Endothelial cell (in vitro differentiated cells): ENCODE data around the gene GRIK3. TPM values are rescaled to one million over a fixed set of nuclear protein-coding genes. Genes with fewer than 3 reads are reported as not detected.

Experiments
- DNase-seq: peaks from one replicate; pipeline ENCODE4 v3.0.0; 2021; ENCODE audit warnings: low spot score
- H3K27ac Mint-ChIP-seq: one replicate; pipeline ENCODE4 v1.8.0; 2021; ENCODE audit warnings: mixed read lengths, inconsistent platforms; ENCODE audit not compliant: unreplicated experiment
- H3K27me3 Mint-ChIP-seq: one replicate; pipeline ENCODE4 v1.8.0; 2021; ENCODE audit warnings: mild to moderate bottlenecking, moderate library complexity, mixed read lengths, inconsistent platforms; ENCODE audit not compliant: unreplicated experiment
- H3K36me3 Mint-ChIP-seq: one replicate; pipeline ENCODE4 v1.8.0; 2021; ENCODE audit warnings: mild to moderate bottlenecking, low read depth, mixed read lengths, inconsistent platforms; ENCODE audit not compliant: unreplicated experiment
- H3K4me1 Mint-ChIP-seq: one replicate; pipeline ENCODE4 v1.8.0; 2021; ENCODE audit warnings: mild to moderate bottlenecking, mixed read lengths, inconsistent platforms; ENCODE audit not compliant: unreplicated experiment
- H3K4me3 Mint-ChIP-seq: one replicate; pipeline ENCODE4 v1.8.0; 2021; ENCODE audit warnings: mild to moderate bottlenecking, mixed read lengths, inconsistent platforms; ENCODE audit not compliant: unreplicated experiment
- H3K9me3 Mint-ChIP-seq: one replicate; pipeline ENCODE4 v1.8.0; 2021; ENCODE audit warnings: mixed read lengths, inconsistent platforms; ENCODE audit not compliant: unreplicated experiment
- total RNA-seq: library from RNA; stranded (reverse); fragmentation: NEBNext Ultra II Directional; extraction: Animal tissue kit (Norgen Biotek cat#: 25700); gene quantifications from one replicate; pipeline ENCODE4 v1.2.1, GENCODE V29; 2021; ENCODE audit not compliant: unreplicated experiment
- TF ChIP-seq, protein P1 (sequence below): fragments of 200-600 bp; sonication (generic); IDR thresholded peaks from one replicate; pipeline ENCODE4 v1.5.0; 2021; ENCODE audit warnings: antibody characterized with exemption; ENCODE audit not compliant: unreplicated experiment

The GRIK3 gene
- total RNA-seq, 1 donor from 2014 or later, result 0.05 TPM

DNA sequence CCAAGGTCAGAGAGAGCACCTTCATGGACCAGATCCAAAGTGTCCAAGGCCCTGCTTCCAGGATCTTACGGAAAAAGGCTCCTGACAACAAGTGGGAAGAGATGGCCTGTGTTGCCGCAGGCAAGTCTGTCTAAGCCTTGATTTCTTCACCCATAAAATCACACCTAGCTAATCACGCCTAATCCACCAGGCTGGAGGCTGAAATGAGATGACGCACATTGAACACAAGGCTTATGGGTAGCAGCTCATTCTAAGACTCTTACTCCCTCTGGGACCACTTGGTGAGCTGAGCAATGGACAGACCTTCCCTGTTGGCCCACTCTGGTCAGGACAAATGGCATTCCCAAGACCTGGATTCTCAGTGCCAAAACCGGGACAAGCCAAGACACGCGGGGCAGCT is 38.2 kb downstream of the GRIK3 start:
- Mint-ChIP-seq H3K27me3 (peaks cover 5% of the 10 kb centered on the region), H3K36me3 (no peaks in the 10 kb centered on the region), H3K4me1 (no peaks in the 10 kb centered on the region), H3K27ac (no peak overlapping the region), H3K9me3 (no peaks in the 10 kb centered on the region), H3K4me3 (no peak overlapping the region)
- DNase-seq, result no peak
- TF ChIP-seq, protein P1, sequence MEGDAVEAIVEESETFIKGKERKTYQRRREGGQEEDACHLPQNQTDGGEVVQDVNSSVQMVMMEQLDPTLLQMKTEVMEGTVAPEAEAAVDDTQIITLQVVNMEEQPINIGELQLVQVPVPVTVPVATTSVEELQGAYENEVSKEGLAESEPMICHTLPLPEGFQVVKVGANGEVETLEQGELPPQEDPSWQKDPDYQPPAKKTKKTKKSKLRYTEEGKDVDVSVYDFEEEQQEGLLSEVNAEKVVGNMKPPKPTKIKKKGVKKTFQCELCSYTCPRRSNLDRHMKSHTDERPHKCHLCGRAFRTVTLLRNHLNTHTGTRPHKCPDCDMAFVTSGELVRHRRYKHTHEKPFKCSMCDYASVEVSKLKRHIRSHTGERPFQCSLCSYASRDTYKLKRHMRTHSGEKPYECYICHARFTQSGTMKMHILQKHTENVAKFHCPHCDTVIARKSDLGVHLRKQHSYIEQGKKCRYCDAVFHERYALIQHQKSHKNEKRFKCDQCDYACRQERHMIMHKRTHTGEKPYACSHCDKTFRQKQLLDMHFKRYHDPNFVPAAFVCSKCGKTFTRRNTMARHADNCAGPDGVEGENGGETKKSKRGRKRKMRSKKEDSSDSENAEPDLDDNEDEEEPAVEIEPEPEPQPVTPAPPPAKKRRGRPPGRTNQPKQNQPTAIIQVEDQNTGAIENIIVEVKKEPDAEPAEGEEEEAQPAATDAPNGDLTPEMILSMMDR, result no peak

DNA sequence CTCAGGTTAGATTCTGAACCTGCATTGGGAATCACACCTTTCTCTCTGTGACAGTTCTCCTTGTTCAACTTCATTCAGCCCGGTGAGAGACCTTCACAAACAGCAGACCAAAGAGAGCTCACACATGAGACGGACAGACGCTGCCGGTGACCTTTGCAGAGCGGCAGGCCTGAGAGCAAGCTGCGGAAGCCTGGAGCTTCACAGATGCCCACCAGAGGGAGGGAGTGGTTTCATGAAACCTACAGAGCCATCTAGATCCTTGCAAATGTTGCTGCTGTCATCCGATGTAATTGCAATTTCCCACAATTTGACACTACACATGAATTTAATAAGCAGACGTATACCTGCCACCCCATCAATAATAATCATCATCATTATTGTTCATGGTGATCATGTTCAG is 39.4 kb downstream of the GRIK3 start:
- no peak for DNase-seq
- TF ChIP-seq, protein P1, result no peak
- Mint-ChIP-seq H3K27me3 (peaks cover 5% of the 10 kb centered on the region), H3K4me3 (no peak overlapping the region), H3K27ac (no peak overlapping the region), H3K36me3 (no peaks in the 10 kb centered on the region), H3K9me3 (no peaks in the 10 kb centered on the region), H3K4me1 (no peaks in the 10 kb centered on the region)

DNA sequence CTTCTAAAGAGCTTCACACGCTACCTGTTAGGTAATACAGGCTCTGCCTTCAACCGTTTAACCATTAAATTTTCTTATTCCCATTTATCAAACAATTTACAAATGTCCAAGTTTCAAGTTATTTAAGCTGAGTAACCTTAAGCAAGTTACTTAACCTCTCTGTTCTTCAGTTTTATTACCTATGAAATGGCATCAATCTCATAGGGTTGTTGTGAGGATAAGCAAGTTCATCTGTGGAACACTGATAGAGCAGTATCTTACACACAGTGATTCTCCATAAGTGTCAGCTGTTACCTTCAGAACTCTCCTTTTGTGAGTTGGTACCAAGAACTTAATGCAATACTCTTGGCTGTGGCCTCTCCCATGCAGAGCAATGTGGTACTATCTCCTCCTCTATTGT is 40.0 kb downstream of the GRIK3 start:
- no peak overlapping the region for H3K27ac Mint-ChIP-seq
- H3K4me3 Mint-ChIP-seq, result no peak overlapping the region
- H3K9me3 Mint-ChIP-seq, result no peaks in the 10 kb centered on the region
- peaks cover 5% of the 10 kb centered on the region for H3K27me3 Mint-ChIP-seq
- H3K4me1 Mint-ChIP-seq, result no peaks in the 10 kb centered on the region
- no peak for DNase-seq
- TF ChIP-seq, protein P1, result no peak
- no peaks in the 10 kb centered on the region for H3K36me3 Mint-ChIP-seq

DNA sequence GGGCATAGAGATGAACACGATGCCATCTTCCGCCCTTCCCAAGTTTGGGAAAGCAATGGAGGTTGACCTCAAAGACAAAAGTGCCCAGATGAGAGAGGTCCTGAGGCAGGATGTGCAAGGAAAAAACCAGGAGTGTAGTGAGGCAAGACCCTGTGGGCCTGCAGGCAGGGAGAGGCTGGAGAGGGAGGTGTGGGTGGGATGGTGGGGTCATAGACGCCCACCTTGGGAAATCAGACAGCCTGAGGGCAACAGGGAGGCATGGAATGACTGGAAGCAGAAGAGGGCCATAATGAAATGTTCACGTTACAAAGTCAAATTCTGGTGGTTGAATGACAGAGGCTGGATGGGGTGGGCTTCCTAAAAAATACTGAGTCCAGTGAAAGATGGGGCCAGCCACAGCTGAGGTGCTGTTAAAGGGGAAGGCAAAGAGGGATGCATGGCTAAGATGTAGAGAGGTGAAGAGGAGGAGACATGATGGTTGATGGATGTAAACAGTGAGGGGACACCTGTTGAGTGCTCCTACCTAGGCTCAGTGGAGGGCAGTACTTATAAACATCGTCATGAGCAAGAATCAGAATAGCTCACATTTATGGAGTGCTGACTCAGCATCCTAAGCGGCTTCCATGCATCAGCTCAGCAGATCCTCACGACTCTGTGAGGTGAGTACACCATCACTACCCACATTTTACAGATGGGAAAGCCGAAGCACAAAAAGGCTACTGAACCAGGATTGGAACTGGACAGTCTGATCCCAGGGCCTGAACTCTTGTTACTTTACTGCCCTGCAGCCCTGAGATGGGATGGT is 42.0 kb downstream of the GRIK3 start:
- no peaks in the 10 kb centered on the region for H3K36me3 Mint-ChIP-seq
- no peak for DNase-seq
- H3K27ac Mint-ChIP-seq, result no peak overlapping the region

DNA sequence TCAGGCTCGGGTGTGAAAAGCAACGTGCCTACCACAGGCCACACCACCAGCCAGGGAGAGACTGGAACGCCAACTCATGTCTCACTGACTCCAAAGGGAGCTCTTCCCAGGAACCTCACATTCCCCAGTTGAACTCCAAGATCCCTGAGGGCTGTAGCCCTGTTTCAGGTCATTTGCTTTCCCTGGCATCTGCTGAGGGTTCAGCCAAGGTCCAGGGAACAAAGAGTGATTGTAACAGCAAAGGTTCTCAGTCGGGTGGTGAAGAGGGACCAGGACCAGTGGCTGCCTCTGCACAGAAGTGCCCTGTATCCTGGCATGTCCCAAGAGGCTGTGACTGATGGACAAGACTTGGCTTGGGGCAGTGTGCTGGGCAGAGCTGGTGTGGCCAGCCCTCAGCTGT is 42.8 kb downstream of the GRIK3 start:
- H3K9me3 Mint-ChIP-seq, result no peaks in the 10 kb centered on the region
- no peaks in the 10 kb centered on the region for H3K4me1 Mint-ChIP-seq
- no peaks in the 10 kb centered on the region for H3K36me3 Mint-ChIP-seq
- peaks cover 3% of the 10 kb centered on the region for H3K27me3 Mint-ChIP-seq
- TF ChIP-seq, protein P1, result no peak
- no peak overlapping the region for H3K4me3 Mint-ChIP-seq
- DNase-seq, result no peak
- H3K27ac Mint-ChIP-seq, result no peak overlapping the region

More for the DNA sequence above, 42.0 kb downstream of the GRIK3 start:
- TF ChIP-seq, protein P1, result no peak
- Mint-ChIP-seq H3K9me3 (no peaks in the 10 kb centered on the region), H3K4me1 (no peaks in the 10 kb centered on the region), H3K27me3 (peaks cover 5% of the 10 kb centered on the region), H3K4me3 (no peak overlapping the region)
